GM12865 (cell line): ENCODE data around the gene POLR1C.
"Not testable (repeated sequence)": the region's sequence is repeated elsewhere in the genome, so short reads cannot be mapped to it uniquely, and the experiment has no call there.

ENCODE experiments used
- DNase-seq: peaks from one replicate; pipeline ENCODE4 v3.0.0; 2010; ENCODE audit warnings: low read depth
- H3K4me3 ChIP-seq: 2 replicates; pipeline ENCODE4 v1.5.1; 2011; ENCODE audit warnings: mild to moderate bottlenecking, low read depth, low read length, control low read depth
- TF ChIP-seq, protein P1 (sequence below): IDR thresholded peaks from 2 replicates; pipeline ENCODE4 v1.5.1; 2011; ENCODE audit warnings: low read length, control low read depth, low read depth, inconsistent platforms; ENCODE audit not compliant: insufficient read depth; ENCODE audit errors: missing control alignments

Gene POLR1C

GRCh38 chr6:43521836-43522235 is 4.9 kb downstream of the POLR1C start:
- TF ChIP-seq, protein P1, sequence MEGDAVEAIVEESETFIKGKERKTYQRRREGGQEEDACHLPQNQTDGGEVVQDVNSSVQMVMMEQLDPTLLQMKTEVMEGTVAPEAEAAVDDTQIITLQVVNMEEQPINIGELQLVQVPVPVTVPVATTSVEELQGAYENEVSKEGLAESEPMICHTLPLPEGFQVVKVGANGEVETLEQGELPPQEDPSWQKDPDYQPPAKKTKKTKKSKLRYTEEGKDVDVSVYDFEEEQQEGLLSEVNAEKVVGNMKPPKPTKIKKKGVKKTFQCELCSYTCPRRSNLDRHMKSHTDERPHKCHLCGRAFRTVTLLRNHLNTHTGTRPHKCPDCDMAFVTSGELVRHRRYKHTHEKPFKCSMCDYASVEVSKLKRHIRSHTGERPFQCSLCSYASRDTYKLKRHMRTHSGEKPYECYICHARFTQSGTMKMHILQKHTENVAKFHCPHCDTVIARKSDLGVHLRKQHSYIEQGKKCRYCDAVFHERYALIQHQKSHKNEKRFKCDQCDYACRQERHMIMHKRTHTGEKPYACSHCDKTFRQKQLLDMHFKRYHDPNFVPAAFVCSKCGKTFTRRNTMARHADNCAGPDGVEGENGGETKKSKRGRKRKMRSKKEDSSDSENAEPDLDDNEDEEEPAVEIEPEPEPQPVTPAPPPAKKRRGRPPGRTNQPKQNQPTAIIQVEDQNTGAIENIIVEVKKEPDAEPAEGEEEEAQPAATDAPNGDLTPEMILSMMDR: no peak
- no peak for DNase-seq

GRCh38 chr6:43522547-43523261 is 5.8 kb downstream of the POLR1C start:
- TF ChIP-seq, protein P1: no peak
- no peak for DNase-seq
- H3K4me3 ChIP-seq: no peak overlapping the region

More at GRCh38 chr6:43521836-43522235, 4.9 kb downstream of the POLR1C start:
- H3K4me3 ChIP-seq: no peak overlapping the region

GRCh38 chr6:43523284-43523683 is 6.4 kb downstream of the POLR1C start:
- DNase-seq: no peak
- TF ChIP-seq, protein P1: no peak
- H3K4me3 ChIP-seq: no peak overlapping the region

GRCh38 chr6:43524483-43524961 is 7.6 kb downstream of the POLR1C start:
- no peak for DNase-seq
- TF ChIP-seq, protein P1: no peak

DNA sequence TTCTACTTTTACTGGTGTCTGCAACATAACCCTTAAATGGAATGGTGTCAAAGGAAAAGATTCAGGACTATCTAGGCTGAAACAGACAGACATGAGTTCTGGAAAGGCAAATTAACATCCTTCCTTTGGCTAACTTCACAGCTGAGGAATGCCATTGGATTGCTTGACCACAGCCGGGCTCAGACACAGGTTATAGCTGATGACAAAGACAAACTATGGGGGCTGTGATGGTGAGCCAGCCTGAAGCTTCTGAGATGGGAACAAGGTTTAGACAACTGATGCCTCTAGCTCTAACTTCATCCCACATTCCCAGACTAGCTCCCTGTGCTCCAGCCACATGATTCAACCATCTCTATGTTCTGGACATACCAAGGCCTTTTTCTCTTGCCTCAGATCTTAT is 15.3 kb downstream of the POLR1C start:
- TF ChIP-seq, protein P1: no peak
- no peak overlapping the region for H3K4me3 ChIP-seq
- DNase-seq: no peak

More at GRCh38 chr6:43524483-43524961, 7.6 kb downstream of the POLR1C start:
- H3K4me3 ChIP-seq: no peak overlapping the region

GRCh38 chr6:43538986-43539385 is 22.1 kb downstream of the POLR1C start:
- not testable (repeated sequence) for DNase-seq, H3K4me3 ChIP-seq

GRCh38 chr6:43539409-43539808 is 22.5 kb downstream of the POLR1C start:
- H3K4me3 ChIP-seq, DNase-seq: not testable (repeated sequence)

- no peak for DNase-seq
- TF ChIP-seq, protein P1: no peak
- H3K4me3 ChIP-seq: no peak overlapping the region
These were observed 23.6 kb downstream of the POLR1C start for GRCh38 chr6:43540507-43540906.
